Hippocampal formation (tissue), 2 donors: ENCODE measurements around the gene CATSPERE.
A peak's percentile ranks its signal among the peaks of the same experiment; 100 is the strongest.
"Not testable (repeated sequence)": the region's sequence is repeated elsewhere in the genome, so short reads cannot be mapped to it uniquely, and the experiment has no call there.

ENCODE experiments used
- DNase-seq, 2 donors: peaks; one replicate each; lab custom pipeline; 2025; lab: John Stamatoyannopoulos, UW

CATSPERE gene

GRCh38 chr1:244552336-244552735 is 91.3 kb downstream of the CATSPERE start:
- no peak for DNase-seq

DNA sequence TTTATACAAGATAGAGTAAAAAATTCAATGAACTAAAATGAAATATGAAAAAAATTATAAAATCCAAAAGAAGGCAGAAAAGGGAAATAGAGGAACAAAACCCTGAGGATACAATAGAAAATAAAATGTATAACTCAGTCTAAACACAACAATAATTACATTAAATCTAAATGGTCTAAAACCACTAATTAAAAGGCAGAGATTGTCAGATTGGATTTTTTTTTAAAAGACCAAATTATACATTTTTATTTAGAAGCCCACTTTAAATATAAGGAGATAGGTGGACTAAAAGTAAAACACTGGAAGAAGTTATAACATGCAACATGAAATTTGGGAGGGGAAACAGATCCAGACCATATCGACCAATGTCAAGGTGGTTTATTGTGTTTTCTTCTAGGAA is 95.2 kb downstream of the CATSPERE start:
- no peak for DNase-seq

DNA sequence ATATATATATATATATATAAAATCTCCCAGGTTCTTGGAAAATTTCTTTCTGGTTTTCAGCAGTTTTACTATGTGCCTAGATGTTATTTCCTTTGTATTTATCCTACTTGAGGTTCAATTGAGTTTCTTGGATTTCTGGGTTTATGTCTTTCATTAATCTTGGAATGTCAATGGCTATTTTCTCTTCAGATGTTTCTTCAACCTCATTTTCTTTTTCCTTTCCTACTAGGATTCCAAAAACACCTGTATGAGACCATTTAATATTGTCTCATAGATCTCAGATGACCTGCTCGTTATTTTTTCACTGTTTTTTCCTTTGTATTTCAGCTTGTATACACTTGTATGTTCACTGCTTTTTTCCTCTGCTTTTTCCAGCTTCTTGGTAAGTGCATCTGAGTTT is 96.5 kb downstream of the CATSPERE start:
- DNase-seq = no peak

GRCh38 chr1:244559561-244559960 is 98.5 kb downstream of the CATSPERE start:
- DNase-seq = no peak

GRCh38 chr1:244562877-244563276 is 101.8 kb downstream of the CATSPERE start:
- not testable (repeated sequence) for DNase-seq

DNA sequence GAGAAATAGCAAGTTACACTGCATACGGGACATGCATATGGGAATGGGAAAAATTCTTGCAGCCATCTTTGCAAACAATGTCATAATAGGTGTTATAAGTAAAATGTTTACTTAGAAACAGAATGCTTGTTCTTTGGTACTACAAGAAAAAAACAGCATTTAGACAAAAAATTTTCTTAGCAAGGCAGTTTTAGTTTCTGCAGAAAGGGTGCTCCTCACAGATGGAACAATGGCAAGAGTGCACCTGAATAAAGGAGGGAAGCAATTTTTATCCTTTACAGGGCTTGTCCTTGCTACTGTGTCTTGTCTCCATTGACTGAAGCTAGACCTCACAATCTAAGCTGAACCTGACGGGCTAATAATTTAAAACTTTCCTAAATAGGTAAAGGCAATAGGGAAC is 112.7 kb downstream of the CATSPERE start:
- no peak for DNase-seq

DNA sequence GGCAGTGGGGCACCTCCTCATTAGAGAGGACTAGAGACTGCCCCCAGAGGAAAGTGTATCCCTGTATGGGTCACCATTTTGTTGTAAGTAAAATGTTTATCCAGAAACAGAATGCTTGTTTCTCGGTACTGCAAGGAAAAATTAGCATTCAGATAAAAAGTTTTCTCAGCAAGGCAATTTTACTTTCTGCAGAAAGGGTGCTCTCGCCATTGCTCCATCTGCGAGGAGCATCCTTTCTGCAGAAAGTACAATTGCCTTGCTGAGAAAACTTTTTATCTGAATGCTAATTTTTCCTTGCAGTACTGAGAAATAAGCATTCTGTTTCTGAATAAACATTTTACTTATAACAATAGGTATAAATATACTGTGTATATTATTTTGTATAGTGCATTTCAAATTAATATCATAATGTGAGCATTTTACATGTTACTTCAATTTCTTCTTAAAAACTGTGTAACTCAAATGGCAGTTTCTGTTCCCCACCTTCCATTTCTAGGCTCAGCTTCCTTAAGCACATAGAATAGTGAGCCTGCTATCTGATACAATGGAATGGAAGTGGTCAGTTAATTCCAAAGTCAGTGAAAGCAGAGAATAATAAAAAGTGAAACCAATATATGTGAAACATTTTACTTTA is 115.3 kb downstream of the CATSPERE start:
- DNase-seq = no peak

DNA sequence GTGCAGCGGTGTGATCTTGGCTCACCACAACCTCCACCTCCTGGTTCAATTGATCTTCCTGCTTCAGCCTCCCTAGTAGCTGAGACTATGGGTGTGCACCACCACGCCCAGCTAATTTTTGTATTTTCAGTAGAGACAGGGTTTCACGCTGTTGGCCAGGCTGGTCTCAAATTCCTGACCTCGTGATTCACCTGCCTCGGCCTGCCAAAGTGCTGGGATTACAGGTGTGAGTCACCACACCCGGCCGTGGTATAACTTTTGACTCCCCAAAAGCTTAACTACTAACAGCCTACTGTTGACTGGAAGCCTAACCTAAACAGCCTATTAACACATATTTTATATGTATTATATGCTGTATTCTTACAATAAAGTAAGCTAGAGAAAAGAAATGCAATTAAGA is 117.1 kb downstream of the CATSPERE start:
- not testable (repeated sequence) for DNase-seq

- DNase-seq = no peak
Measured at GRCh38 chr1:244583358-244583982, 122.4 kb downstream of the CATSPERE start.

- no peak for DNase-seq
Measured at GRCh38 chr1:244585867-244586266, 124.8 kb downstream of the CATSPERE start.

- DNase-seq = no peak
Measured at GRCh38 chr1:244590670-244591069, 129.6 kb downstream of the CATSPERE start.

GRCh38 chr1:244598611-244599010 is 137.5 kb downstream of the CATSPERE start:
- DNase-seq = no peak

DNA sequence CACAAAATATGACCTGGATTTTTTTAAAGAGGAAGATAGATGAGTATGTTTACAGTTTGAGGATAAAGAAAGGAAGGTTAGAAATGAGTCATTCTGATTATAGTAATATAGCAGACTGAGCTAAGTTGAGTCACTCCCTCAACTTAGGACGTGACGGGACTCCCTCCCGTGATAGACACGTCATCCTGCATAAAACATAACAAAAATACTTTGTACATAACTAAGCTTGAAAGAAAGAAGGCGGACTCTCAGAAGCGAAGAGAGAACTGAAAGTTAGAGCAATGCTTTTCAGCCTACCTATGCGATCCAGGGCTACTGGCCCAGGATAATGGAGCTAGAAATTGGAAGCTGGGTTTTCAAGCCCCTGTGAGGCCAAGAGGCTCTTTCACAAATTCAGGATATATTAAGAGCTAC is 138.9 kb downstream of the CATSPERE start:
- DNase-seq = no peak

DNA sequence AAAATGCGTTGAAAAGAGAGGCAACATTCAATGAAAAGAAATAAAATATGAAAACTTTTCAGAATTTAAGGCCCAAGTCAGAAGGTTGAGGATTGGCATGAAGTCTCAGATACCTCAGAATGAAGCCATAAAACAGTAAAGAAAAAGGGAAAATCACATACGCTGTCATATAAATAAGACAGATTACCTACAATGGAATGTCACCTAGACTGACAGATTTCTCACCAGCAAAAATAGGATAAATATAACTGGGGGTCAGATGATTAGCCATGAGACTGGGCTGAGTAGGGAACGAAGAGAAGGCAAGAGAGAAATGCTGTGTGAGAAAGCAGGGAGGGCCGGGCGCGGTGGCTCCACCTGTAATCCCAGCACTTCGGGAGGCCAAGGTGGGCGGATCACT is 140.3 kb downstream of the CATSPERE start:
- no peak for DNase-seq

DNA sequence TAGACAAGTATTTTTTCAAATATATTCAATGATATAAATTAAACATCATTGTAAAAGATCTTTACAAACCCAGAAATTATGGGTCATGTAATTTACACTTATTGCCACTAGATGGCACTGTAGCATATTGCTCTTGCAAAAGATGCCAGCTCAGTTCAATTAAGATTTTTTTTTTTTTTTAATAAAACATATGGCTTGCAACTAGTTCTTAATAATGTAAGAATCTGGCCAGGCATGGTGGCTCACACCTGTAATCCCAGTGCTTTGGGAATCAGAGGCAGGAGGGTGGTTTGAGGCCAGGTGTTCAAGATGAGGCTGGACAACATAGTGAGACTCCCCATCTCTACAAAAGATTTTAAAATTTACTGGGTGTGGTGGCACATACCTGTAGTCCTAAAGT is 142.4 kb downstream of the CATSPERE start:
- DNase-seq = peak in 1 of 2 donors; percentile 4

GRCh38 chr1:244605835-244606370 is 144.8 kb downstream of the CATSPERE start:
- no peak for DNase-seq

DNA sequence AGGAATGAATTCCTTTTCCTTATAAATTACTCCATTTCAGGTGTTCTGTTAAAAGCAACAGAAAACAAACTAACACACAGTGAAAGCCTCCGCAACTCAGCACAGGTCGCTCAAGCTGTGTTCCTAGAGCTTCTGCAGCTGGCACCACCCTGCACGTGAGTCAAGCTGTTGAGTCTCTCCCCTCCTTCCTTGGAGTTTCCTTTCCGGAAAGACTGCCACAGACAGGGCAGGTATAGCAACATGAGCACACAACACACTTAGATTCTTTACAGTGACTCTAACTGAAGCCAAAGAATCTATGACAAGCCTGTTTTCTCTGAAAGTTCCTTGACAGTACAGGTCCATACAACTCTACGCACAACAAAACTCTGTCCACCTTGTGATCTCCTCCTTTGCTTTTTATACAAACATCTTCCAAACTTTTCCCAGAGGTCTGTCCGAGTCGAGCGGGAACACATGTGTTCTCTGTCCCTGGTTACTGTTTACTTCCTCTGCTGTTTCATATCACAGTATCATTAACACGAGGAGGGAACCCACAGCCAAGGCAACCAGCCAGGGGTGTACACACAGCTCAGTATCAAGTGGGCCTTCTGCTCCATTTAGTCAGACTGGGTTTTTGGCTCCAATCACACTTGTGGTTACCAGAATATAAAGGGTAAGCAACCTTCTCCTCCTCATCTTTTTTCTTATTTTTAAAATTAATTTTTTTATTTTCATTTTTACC is 153.2 kb downstream of the CATSPERE start:
- DNase-seq = no peak

- DNase-seq = no peak
Measured at GRCh38 chr1:244614879-244615278, 153.8 kb downstream of the CATSPERE start.

GRCh38 chr1:244615301-244615700 is 154.2 kb downstream of the CATSPERE start:
- DNase-seq = no peak

DNA sequence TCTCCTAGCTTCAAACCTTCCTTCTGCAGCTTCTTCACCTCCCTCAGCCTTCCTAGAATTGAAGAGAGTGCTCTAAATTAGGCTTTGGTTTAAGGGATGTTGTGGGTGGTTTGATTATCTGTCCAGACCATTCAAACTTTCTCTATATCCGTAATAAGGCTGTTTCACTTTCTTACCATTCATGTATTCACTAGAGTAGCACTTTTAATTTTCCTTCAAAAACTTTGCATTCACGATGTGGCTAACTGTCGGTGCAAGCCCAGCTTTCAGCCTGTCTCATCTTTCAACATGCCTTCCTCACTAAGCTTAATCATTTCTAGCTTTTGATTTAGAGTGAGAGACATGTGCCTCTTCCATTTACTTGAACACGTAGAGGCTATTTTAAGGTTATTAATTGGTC is 165.6 kb downstream of the CATSPERE start:
- DNase-seq = no peak

GRCh38 chr1:244628789-244629188 is 167.7 kb downstream of the CATSPERE start:
- no peak for DNase-seq

DNA sequence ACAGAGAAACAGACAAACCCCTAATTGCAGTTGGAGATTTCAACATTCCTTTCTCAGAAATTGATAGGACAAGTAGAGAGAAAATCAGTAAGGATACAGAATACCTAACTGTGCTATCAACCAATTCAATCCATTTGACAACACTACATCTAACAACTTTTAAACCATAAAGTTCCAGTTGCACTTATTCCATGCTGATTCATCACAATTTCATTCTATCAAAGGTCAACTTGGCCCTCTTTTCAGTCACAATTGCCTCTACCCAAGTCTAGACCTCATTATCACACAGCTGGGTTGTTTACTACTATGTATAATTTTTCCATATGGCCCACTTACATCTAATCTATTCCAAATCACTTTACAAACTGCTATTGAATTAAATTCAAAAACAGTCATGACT is 172.1 kb downstream of the CATSPERE start:
- DNase-seq = no peak

GRCh38 chr1:244634546-244634945 is 173.5 kb downstream of the CATSPERE start:
- DNase-seq = no peak
